Stimulated activated CD8-positive, alpha-beta memory T cell treated with anti-CD3 and anti-CD28 coated beads, Interleukin-12 subunit alpha, Interleukin-12 subunit beta, amount 100 ng/mL, for 4 hours (primary cell): ENCODE measurements around the gene PPP2R2B.

Experiments used
- DNase-seq: peaks from one replicate; pipeline ENCODE4 v3.0.0-alpha.2; 2020; ENCODE audit warnings: low read depth

Gene PPP2R2B

GRCh38 chr5:146699138-146699537 is 179.4 kb downstream of the PPP2R2B start:
- no peak for DNase-seq

- DNase-seq: no peak
These were observed 179.9 kb downstream of the PPP2R2B start for GRCh38 chr5:146698651-146699050.

DNA sequence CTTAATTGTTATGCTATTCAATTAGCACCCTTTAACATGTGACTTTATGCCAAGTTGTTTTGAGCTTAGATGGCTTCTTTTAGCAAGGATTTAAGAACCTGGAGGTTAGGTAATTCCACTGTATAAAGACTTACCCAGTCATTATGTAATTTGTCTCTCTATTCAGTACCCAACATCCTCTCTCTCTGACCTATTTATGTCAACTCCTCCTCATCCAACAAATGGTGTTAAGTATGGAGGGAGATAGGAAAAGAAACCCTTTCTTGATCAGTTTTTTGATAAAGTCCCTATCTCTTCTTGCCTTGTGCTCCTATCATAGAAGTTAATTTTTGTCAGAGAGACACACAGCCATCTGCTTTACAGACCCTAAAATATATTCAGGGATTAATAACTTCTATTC is 181.3 kb downstream of the PPP2R2B start:
- no peak for DNase-seq

GRCh38 chr5:146695646-146696045 is 182.9 kb downstream of the PPP2R2B start:
- DNase-seq: no peak

GRCh38 chr5:146690880-146691355 is 187.6 kb downstream of the PPP2R2B start:
- DNase-seq: no peak

DNA sequence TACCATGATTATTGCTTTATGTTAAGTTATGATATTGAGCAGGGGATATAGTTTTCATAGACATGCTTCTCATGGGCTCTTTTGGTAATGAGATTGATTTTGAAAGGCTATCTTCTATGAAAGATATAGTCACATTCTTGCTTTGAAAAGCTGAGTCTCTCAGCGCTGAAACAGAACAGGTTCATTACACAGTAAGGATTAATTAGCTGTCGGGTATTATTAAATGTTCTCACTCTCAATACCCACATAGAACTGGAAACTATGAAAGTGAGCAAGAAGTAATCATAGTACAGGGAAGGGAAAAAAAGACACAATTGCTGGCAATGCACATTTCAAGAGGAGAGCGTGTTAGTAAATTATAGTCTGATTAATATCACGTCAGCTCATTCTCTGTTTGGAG is 190.9 kb downstream of the PPP2R2B start:
- DNase-seq: no peak

DNA sequence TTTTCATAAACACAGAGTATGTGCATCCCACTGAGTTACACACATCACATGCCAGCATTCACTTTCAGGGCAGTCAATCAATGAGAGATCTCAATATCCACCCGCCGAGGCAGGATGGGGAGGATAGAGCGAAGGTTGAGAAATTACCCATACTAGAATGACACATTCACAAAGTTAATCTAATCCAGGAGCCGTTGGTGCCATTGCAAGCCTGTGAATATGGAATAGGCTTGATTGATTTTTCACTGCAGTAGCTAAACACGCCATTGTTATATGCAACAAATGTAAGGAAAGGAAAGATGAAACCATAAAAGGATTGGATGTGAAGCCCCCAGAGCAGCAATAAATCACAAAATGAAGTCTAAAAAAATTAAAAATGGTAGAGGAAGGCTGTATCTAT is 194.7 kb downstream of the PPP2R2B start:
- DNase-seq: no peak

DNA sequence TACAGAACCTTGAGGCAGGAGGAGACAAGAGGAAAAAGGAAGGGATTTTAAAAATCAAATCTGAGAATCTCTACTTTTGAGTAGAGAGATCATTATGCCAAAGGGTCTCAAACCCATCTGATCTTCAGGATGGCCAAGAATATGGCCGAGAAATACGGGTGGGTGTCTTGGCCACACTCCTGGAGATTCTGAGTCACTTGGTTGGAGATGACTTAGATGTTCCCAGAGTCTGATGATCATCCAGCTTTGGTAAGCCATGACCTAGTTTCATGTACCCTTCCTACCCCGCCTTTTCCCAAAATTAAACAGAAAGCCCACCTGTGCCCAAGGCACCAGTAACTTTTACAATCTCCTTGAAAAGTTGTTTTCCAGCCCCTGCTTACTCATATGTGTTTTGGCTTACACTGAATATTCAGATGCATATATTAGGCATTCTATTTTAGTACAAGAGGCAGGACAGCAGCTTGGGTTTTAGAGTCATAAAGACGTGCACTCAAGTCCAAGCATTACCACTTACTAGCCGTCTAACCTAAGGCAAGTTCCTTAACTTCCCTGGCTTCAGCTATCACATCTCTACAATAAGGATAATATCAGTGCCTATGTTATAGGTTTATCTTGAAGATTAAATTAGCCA is 195.5 kb downstream of the PPP2R2B start:
- DNase-seq: no peak

DNA sequence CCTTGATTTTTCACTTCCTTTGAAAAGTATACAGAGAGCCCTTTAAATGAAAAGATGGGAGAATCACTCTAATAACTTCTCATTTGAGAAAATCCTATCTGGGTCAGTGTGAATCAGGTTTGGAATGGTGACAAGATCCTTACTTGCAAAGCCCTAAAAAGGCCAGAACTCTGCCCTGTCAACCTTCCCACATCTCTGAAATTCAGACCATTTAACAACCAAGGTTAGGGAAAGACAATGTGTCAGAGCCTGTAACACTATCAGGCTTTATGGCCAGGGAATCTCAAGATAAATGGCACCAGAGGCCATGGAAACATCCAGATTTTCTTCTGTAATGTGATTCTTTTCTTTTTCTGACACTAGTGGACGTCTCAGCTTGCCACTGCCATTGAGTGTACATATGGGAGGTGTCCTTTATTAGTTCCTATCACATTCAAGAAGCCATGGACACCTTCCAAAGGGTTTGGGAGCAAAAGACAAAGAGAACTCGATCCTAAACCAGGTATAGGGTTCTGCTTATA is 196.9 kb downstream of the PPP2R2B start:
- no peak for DNase-seq

DNA sequence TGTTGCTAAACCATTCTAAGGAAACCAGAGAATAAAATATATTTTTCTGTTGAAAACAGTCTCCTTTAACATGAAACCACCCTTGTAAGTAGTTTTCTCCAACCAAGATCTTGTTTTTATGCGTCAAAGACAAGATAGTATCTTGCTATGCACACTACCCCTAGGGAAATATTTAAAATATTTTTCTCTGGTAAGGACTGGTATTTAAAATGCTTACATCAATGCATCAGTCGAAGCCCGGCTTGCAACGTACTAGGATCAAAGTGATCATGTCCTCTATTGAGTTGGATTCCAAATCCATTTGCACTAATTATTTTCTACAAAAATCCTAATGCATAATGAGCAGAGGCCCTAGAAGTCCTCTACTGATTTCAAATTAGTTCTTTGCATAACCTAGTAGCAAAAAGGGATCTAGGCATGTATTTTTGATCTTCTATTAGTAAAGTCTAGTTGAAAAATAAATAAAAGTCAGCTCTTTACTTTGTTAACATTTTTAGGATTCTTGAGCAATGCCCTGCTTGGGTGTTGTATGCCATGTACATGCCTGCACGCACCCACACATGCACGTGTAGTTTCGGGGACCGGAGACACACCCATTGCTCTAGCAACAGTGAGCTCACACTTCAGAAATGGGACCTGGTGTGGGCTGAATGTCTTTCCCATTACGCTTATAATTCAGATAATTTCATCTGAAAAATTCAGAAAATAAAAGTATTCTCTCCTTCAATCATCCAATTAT is 197.5 kb downstream of the PPP2R2B start:
- no peak for DNase-seq

- no peak for DNase-seq
These were observed 202.9 kb downstream of the PPP2R2B start for GRCh38 chr5:146675636-146676035.

- no peak for DNase-seq
These were observed 205.7 kb downstream of the PPP2R2B start for GRCh38 chr5:146672866-146673265.

DNA sequence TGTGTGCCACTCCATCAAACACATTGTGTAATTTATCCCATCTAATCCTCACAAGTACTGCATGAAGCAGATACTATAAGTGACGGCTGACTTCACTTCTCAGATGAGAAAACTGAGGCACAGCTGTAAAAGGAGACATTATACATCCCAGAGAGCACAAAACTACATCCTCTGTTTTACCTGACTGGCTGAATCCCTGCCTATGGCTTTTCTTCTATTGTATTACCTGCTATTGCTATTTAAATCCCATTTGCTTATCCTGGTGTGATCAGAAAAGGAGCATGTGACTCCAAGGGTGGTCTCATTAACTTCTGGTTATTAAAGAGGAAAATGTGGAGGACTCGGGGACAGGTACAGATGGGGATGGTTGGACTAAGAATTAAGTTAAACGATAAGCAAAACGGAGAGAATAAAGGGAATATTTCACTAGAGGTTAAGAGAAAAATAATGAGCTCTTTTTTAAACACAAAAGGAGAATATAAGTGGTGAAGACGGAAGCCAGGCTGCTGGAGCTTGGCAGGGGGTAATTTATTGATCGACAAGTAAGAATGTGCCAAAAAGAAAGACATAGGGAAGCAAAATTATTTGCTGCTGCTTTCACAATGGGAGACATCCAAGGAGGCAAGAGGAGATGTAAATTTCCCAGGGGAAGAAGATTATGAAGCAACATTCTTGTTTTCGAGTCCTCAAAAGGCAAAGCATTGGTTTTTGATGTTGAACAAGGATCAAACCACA is 206.8 kb downstream of the PPP2R2B start:
- no peak for DNase-seq

DNA sequence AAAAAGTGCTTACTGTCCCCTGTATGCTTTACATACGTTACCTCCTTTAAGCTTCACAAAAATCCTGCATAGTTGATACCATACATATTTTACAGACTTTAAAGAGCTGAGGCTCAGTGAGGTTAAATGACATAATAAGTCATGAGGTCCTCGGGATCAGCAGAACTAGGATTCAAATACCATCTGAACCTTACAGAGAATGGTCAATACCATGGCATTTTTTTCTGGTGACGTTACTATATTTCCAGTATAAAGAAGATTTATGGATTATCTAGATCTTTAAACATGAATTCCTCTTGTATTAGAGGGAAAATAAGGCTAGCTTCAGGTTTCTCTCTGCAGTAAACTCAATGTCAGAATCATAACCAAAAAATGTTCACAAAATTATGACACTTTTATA is 208.9 kb downstream of the PPP2R2B start:
- DNase-seq: no peak

DNA sequence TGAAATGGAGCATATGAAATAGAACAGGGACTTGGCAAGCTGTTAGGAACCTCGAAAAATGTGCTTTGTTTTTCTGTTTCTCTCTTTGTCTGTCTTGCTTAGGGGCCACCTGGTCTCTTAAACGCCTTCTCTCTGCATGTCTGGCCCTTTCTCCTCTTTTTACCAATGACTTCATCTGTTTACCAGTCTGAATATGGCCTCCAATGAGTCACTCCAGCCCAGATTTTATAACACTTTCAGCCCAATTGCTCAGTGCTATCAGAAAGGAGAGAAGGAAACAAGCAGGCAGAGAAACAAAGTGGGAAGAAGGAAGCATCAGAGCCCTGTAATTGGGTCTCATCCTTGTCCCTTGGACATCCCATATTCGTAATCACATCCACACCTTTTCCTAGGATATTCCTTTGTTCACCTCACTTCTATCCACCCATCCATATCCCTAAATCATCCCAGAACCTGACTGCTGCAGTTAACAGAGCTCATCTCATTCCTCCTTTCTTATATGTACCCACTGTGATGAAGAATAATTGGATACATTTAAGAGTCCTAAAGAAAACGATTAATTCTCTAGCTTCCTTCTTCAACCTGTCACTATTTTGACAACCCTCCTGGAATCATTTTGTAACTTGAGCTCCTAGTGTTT is 210.8 kb downstream of the PPP2R2B start:
- no peak for DNase-seq

DNA sequence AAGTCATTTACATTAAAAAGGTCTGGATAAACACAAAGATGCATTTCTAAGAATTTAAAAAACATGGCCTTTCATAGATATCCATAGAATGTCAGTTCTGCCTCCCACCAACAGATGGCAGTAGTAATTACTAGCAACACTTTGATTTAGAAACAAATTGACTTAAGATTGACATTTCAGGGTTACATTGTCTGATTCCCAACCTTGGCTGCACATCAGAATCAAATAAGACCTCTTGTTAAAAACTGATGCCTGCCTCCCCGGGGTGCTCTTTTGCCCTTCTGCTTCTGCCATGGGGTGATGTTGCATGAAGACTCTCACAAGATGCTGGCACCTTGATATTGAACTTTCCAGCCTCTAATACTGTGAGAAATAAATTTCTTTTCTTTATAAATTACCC is 216.3 kb downstream of the PPP2R2B start:
- no peak for DNase-seq

- no peak for DNase-seq
These were observed 218.1 kb downstream of the PPP2R2B start for GRCh38 chr5:146660376-146660960.

DNA sequence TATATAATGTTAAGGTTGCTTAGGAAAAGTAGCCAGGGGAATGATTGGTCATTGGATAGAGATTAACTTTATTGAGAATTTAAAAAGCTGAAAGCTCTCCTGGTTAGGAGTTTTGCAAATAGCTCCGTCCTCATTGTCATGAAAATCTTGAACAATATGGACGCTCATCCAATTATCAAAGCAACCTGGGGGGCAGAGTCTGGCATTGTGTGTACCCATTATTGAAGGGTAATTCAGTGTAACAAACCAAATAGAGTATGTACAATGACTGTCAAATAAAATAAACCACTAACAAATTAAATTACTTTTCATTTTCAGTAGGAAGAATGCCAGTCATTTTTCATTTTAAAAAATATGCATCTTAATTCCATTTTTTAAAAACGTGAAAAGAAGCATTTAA is 218.6 kb downstream of the PPP2R2B start:
- no peak for DNase-seq

DNA sequence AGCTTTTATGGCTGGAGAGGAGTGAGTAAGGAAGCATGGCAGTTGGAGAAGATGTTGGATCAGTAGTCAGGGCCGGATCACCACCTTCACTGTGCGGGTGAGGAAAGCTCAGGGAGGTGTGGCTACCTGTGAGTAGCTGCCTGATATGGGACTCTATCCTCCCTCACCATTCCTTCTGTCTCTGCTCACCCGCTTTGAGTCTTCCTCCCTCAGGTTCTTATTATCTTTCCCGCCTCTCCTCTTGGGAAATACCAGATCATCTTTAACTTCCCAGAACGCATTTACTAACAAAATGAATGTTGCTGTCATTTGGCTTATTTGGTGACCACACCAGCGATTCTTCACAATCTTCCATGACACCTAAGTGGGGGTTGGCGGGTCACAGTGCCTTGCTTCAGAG is 221.9 kb downstream of the PPP2R2B start:
- no peak for DNase-seq

- no peak for DNase-seq
These were observed 225.0 kb downstream of the PPP2R2B start for GRCh38 chr5:146653560-146653959.

- DNase-seq: no peak
These were observed 226.0 kb downstream of the PPP2R2B start for GRCh38 chr5:146652547-146652946.

- DNase-seq: no peak
These were observed 230.8 kb downstream of the PPP2R2B start for GRCh38 chr5:146647656-146648199.
